Measurements from ENCODE around the gene MFRP. TPM values are rescaled to one million over a fixed set of nuclear protein-coding genes. Genes with fewer than 3 reads are reported as not detected.

MFRP gene
- total and polyA plus RNA-seq, 3 donors from 2014 or later = not detected

Small RNAs within 50 kb of the gene (microRNA-seq; reads per million reads assigned to microRNA genes)
- gene MIR6756 (ENCODE audit: borderline number of aligned reads in 2 of 2, borderline replicate concordance in 1 of 2) = 0 to 0.69 reads per million in 2 donors

Small RNAs within 50 kb of the gene (small RNA-seq; reads per million reads assigned to genes)
- 0 reads per million in 2 donors for gene RF01225
- gene RNU6-262P = 0 reads per million in 2 donors

Other genes with a start within 250 kb of the MFRP start
- 10 to 100 TPM; 29.4 to 35.5 TPM for gene DPAGT1, start 244.9 kb downstream of the MFRP start, total RNA-seq
- gene DPAGT1, start 244.9 kb downstream of the MFRP start, polyA plus RNA-seq (ENCODE audit: insufficient read depth, low read depth, low replicate concordance) = 24.6 TPM
- gene C2CD2L, start 239.4 kb downstream of the MFRP start, total RNA-seq = 10 to 100 TPM; 11.7 to 12.3 TPM
- gene C2CD2L, start 239.4 kb downstream of the MFRP start, polyA plus RNA-seq (ENCODE audit: insufficient read depth, low read depth, low replicate concordance) = 7.8 TPM
- gene HINFP, start 225.1 kb downstream of the MFRP start, total RNA-seq = 10 to 100 TPM; 58.3 to 58.7 TPM
- 38.3 TPM for gene HINFP, start 225.1 kb downstream of the MFRP start, polyA plus RNA-seq (ENCODE audit: insufficient read depth, low read depth, low replicate concordance)
- 1 to 10 TPM; 3.9 to 5.4 TPM for gene ABCG4, start 197.7 kb downstream of the MFRP start, total RNA-seq
- 11.2 TPM for gene ABCG4, start 197.7 kb downstream of the MFRP start, polyA plus RNA-seq (ENCODE audit: insufficient read depth, low read depth, low replicate concordance)
- 10 to 100 TPM; 16.2 to 21.4 TPM for gene NLRX1, start 178.0 kb downstream of the MFRP start, total RNA-seq
- gene NLRX1, start 178.0 kb downstream of the MFRP start, polyA plus RNA-seq (ENCODE audit: insufficient read depth, low read depth, low replicate concordance) = 9.4 TPM
- under 1 TPM in 1 of 2 donors, not detected in 1; 0.94 TPM for gene NHERF4, start 161.2 kb downstream of the MFRP start, total RNA-seq
- gene NHERF4, start 161.2 kb downstream of the MFRP start, polyA plus RNA-seq (ENCODE audit: insufficient read depth, low read depth, low replicate concordance) = 1.0 TPM
- 10 to 100 TPM; 59.3 to 65.7 TPM for gene CBL, start 140.4 kb downstream of the MFRP start, total RNA-seq
- gene CBL, start 140.4 kb downstream of the MFRP start, polyA plus RNA-seq (ENCODE audit: insufficient read depth, low read depth, low replicate concordance) = 58.5 TPM
- 10 to 100 TPM; 39.1 to 45.1 TPM for gene MCAM, start 29.6 kb downstream of the MFRP start, total RNA-seq
- 43.1 TPM for gene MCAM, start 29.6 kb downstream of the MFRP start, polyA plus RNA-seq (ENCODE audit: insufficient read depth, low read depth, low replicate concordance)
- 10 to 100 TPM; 28.2 to 31.0 TPM for gene RNF26, start 12.2 kb downstream of the MFRP start, total RNA-seq
- 37.1 TPM for gene RNF26, start 12.2 kb downstream of the MFRP start, polyA plus RNA-seq (ENCODE audit: insufficient read depth, low read depth, low replicate concordance)
- 1 to 10 TPM; 4.7 to 5.3 TPM for gene C1QTNF5, start 5.8 kb downstream of the MFRP start, total RNA-seq
- gene C1QTNF5, start 5.8 kb downstream of the MFRP start, polyA plus RNA-seq (ENCODE audit: insufficient read depth, low read depth, low replicate concordance) = 12.6 TPM
- 100 to 1,000 TPM in 1 of 2 donors, 10 to 100 TPM in 1; 41.2 to 100 TPM for gene USP2, start 35.0 kb upstream of the MFRP start, total RNA-seq
- gene USP2, start 35.0 kb upstream of the MFRP start, polyA plus RNA-seq (ENCODE audit: insufficient read depth, low read depth, low replicate concordance) = 168 TPM
- 10 to 100 TPM in 1 of 2 donors, 1 to 10 TPM in 1; 5.9 to 30.0 TPM for gene THY1, start 76.5 kb upstream of the MFRP start, total RNA-seq
- gene THY1, start 76.5 kb upstream of the MFRP start, polyA plus RNA-seq (ENCODE audit: insufficient read depth, low read depth, low replicate concordance) = 132 TPM

Measured in testis (tissue), 3 donors.